ENCODE data around the gene SGCD.

SGCD gene

DNA sequence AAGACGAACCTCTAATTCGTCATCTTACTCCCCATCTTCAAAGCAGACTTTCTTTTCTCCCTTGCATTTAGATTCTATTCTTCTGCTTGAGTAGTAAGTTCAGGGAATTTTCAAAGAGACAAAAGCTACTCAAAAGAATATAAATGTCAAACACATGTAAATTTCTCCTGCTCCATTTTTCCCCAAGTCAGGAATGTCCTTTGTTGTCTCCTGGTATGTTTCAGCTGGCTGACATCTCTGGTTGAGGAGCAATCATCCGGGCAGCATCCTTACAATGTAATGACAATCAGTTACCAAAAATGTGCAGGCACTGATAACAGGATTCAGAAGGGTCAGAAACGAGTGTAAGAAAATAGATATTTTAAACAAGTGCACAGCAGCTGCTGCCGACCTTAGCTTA is 475.5 kb downstream of the SGCD start:
- DNase-seq = no peak

DNA sequence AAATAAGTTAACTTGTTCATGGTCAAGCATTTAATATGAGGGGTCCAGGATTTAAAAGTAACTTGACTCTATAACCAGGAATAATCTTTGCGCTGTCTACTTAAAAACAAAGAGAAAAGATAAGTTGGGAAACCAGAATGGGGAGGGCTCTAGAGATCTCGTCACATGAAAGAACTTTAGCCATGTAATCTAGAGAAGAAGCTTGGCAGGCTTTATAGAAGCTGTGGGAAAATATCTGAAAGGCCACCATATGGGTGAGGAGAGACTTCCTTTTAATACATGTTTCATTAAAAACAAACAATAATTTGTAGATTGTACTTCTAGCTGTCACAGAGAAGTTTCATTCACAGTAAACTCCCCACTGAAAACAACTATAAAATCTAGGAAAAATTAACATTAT is 476.4 kb downstream of the SGCD start:
- DNase-seq = no peak

DNA sequence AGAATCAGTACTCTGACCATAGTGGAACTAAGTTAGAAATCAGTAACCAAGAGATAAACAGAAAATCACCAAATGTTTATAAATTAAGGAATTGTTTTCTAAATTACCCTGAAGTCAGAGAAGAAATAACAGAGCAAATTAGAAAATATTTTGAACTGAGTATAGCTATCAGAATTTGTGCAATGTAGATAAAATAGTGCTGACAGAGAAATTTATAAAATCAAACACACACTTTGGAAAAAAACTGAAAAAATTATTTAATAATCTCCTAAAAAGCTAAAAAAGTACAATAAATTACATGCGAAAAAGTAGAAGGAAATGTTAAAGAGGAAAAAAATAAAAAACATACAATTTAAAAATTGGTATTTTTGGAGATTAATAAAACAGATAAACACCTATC is 486.0 kb downstream of the SGCD start:
- no peak for DNase-seq

DNA sequence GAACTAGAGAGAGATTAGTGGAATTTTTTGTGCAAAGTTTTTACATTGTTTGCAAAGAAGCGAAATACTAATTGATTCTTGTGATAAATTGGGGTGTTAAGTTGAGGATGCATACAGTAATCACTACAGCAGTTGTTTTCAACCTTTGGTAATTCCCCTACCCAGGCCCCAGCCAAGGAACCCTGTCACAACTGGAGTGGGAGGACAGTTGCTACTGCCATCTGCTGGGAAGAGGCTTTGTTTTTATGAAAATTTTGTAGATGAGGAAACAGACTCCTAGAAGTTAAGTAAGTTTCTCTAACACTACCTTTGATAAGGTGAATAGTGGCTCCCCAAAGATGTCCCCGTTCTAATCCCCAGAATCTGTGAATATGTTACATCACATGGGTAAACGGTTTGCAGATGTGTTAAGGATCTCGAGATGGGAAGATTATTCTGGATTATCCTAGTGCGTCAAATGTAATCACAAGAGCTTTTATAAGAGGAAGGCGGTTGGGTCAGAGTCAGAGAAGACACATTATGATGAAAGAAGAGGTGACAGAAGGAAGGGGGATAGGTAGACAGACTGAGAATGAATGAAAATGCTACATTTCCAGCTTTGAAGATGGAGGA is 489.1 kb downstream of the SGCD start:
- peak; percentile 26 for DNase-seq

Data from NCI-H2171 treated with DMSO at 0.1 percent for 48 hours (cell line).